Ramos (cell line): Measurements from ENCODE around the gene MRPS21.

Experiments used
- in situ Hi-C: fragments of 300-500 bp; cut with MboI; formaldehyde crosslinking; loops from one replicate; pipeline ENCODE4 v1.14.3; 2022; ENCODE audit warnings: low sequenced_read_pairs; ENCODE audit not compliant: unreplicated experiment

Gene MRPS21

GRCh38 chr1:150293433-150294253, at the start of gene MRPS21:
Gene MRPS21, plus strand, starts transcription at chr1:150293861. Its CDS starts 506 bp downstream, at chr1:150294367.
- in situ Hi-C loops: no loop called here

DNA sequence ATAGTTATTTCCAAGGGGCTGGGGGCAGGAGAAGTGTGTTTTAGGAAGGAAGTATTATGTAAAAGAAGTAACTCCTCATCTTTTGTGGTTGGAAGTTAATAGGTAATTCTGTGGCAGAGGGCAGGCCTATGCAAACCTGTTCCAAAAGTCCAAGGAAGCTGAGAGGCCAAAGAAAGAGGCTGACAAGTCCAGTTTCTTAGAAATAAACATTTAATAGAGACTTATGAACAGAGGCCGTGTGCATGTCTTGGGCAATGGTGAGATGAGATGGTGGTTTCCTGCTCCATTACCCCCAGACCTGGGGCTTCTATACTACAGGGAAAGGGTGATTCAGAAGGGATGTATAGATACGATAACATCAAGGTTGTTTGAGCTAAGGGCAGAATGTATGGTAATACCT, 43.7 kb upstream of the MRPS21 start:
- in situ Hi-C loops: loop anchor here (25.0 kb wide), 1 partner anchor 737 kb away; the partner anchor contains the start of gene ANXA9

GRCh38 chr1:150256198-150256553, 37.5 kb upstream of the MRPS21 start:
- in situ Hi-C loops: loop anchor here (25.0 kb wide), 1 partner anchor 731 kb away; the partner anchor contains the start of gene ANXA9

DNA sequence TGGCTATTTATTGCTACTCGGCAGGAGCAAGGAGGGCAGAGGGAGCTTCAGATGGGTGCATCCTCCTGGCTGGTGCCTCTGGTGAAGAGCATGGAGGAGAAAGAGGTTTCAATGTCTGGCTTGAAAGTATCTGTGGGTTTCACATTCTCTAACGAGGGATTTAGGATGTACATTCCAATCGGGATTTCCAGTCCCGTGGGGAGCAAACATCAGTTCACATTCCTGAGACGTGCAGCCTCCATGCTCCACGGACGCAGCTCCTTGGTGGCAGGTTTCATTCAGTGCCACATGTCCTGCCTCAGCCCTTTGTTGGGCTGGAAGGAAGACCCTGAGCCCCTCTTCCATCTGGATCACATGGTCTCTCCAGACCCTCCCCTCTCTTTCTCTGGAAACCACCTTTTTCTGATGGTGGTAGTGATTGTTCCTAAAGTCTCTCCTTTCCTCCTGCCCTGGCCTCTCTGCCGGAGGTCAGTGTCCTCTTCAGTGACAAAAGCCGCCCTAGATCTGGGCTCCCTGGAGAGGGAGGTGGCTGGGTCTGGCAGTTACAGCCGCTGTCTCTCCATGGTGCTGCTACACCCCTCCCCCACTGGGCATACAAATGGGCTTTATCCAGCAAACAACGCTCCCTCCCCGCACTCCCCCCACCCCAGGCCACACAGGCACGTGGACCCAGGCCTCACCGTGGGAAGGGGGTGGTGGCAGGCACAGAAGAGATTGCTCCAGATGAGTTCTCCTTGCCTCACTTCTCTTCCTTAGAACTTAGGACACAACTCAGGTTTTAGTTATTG, 36.9 kb upstream of the MRPS21 start:
- in situ Hi-C loops: loop anchor here (25.0 kb wide), 1 partner anchor 731 kb away; the partner anchor contains the start of gene ANXA9

GRCh38 chr1:150257624-150258585, 35.8 kb upstream of the MRPS21 start, which contains the start of gene CA14:
Gene CA14, plus strand, starts transcription at chr1:150257774. Its CDS starts 355 bp downstream, at chr1:150258129.
- in situ Hi-C loops: loop anchor here (25.0 kb wide), 1 partner anchor 729 kb away; the partner anchor contains the start of gene ANXA9

- in situ Hi-C loops: loop anchor here (25.0 kb wide), 1 partner anchor 728 kb away; the partner anchor contains the start of gene ANXA9
Observed at GRCh38 chr1:150259217-150259616, 34.4 kb upstream of the MRPS21 start.

- in situ Hi-C loops: loop anchor here (25.0 kb wide), 1 partner anchor 727 kb away; the partner anchor contains the start of gene ANXA9
Observed at GRCh38 chr1:150259758-150260669, 33.6 kb upstream of the MRPS21 start.

- in situ Hi-C loops: loop anchor here (25.0 kb wide), 1 partner anchor 726 kb away; the partner anchor contains the start of gene ANXA9
Observed at GRCh38 chr1:150261367-150261766, 32.3 kb upstream of the MRPS21 start.

- in situ Hi-C loops: loop anchor here (25.0 kb wide), 1 partner anchor 725 kb away; the partner anchor contains the start of gene ANXA9
Observed at GRCh38 chr1:150262388-150263320, 31.0 kb upstream of the MRPS21 start.

- in situ Hi-C loops: loop anchor here (25.0 kb wide), 1 partner anchor 724 kb away; the partner anchor contains the start of gene ANXA9
Observed at GRCh38 chr1:150263549-150263948, 30.1 kb upstream of the MRPS21 start.

DNA sequence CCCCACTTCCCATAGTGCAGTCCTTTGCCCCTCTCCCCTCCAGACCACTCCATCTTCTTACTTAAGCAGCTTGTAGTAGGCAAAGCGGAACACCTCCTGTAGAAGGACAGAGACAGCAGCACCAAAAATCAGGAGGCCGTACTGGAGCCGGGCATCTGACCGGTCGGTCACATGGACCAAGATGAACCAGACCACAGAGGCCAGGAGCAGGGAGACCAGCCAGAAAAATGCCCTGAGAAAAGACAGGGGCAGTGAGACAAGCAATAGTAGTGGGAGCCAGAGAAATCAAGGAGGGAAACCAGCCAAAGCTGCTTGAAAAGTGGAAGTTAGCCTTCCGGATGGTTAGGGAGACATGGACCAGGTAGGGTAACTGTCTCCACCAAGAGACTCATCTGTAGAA, 25.8 kb upstream of the MRPS21 start:
- in situ Hi-C loops: loop anchor here (25.0 kb wide), 1 partner anchor 719 kb away; the partner anchor contains the start of gene ANXA9

DNA sequence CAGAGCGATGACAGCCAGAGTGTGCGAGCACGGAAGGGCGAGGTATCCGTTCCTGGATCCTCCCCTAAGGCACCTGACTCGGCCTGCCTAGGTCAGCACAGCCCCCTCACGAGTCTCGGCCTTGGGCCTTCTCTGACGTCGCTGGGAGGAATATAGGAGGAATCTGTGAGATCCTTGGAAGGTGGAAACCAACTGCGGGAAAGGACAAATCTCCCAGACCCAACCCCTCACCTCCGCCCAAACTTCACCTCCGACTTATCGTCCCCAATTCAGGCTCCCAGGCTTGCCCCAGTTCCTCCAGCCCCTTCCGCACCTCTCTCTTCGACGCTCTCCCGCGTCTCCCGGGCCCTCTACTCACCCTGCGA, 25.3 kb upstream of the MRPS21 start:
- in situ Hi-C loops: loop anchor here (25.0 kb wide), 1 partner anchor 719 kb away; the partner anchor contains the start of gene ANXA9

- in situ Hi-C loops: loop anchor here (25.0 kb wide), 1 partner anchor 718 kb away; the partner anchor contains the start of gene ANXA9
Observed at GRCh38 chr1:150268705-150269403, 24.8 kb upstream of the MRPS21 start, which contains the start of gene APH1A. Gene APH1A, minus strand, starts transcription at chr1:150269016. Its CDS starts 206 bp downstream, at chr1:150268810.

- in situ Hi-C loops: loop anchor here (25.0 kb wide), 1 partner anchor 718 kb away; the partner anchor contains the start of gene ANXA9
Observed at GRCh38 chr1:150269451-150269850, 24.2 kb upstream of the MRPS21 start.

DNA sequence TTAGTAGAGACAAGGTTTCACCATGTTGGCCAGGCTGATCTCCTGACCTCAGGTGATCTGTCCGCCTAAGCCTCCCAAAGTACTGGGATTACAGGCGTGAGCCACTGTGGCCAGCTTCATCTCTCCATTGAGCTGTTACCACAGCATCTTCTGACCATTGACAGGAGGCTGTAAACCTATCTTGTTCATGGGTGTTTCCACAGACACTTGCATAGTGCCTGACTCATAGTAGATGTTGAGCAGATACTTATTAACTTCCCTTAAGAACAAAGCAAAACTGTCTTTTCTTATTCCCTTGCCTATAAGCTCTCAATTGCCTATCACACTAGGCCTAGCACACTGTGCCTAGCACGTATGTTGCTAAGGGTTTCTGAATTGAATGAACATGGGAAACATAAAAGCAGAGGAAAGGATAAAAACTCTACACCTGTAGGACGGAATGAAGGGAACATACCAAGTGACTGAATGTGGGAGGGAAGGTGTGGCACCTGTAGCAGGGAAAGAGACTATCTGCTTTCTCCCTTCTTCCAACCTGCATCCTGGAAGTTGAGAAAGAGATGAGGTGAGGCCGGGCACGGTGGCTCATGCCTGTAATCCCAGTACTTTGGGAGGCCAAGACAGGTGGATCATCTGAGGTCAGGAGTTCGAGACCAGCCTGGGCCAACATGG, 22.2 kb upstream of the MRPS21 start:
- in situ Hi-C loops: loop anchor here (25.0 kb wide), 1 partner anchor 716 kb away; the partner anchor contains the start of gene ANXA9

DNA sequence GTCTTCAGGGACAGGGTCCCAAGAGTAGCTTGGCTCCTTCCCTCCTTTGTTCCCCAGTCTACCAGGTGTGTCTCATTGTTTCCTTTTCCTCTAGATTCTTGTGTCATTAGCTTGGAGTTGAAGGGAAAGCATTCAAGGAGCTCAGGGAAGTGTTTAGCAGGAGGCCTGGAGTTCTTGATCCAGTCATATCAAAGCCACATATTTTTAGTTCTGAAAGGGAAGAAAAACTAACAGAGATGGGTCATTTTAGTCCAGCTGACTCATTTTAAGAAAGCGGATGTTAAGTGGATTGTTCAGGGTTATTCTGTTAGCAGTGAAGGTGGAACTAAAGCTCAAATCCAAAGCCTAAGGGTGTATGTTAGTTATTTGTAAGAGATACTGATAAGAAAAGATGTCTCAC, 20.4 kb upstream of the MRPS21 start:
- in situ Hi-C loops: loop anchor here (25.0 kb wide), 1 partner anchor 714 kb away; the partner anchor contains the start of gene ANXA9
